GM19043 (cell line): ENCODE results near the gene LRRFIP1.

ENCODE experiments used
- ATAC-seq: cut with Tn5 transposase; IDR thresholded peaks from one replicate; pipeline ENCODE4 v1.9.1; 2021; ENCODE audit warnings: low read depth; ENCODE audit not compliant: unreplicated experiment

The LRRFIP1 gene

DNA sequence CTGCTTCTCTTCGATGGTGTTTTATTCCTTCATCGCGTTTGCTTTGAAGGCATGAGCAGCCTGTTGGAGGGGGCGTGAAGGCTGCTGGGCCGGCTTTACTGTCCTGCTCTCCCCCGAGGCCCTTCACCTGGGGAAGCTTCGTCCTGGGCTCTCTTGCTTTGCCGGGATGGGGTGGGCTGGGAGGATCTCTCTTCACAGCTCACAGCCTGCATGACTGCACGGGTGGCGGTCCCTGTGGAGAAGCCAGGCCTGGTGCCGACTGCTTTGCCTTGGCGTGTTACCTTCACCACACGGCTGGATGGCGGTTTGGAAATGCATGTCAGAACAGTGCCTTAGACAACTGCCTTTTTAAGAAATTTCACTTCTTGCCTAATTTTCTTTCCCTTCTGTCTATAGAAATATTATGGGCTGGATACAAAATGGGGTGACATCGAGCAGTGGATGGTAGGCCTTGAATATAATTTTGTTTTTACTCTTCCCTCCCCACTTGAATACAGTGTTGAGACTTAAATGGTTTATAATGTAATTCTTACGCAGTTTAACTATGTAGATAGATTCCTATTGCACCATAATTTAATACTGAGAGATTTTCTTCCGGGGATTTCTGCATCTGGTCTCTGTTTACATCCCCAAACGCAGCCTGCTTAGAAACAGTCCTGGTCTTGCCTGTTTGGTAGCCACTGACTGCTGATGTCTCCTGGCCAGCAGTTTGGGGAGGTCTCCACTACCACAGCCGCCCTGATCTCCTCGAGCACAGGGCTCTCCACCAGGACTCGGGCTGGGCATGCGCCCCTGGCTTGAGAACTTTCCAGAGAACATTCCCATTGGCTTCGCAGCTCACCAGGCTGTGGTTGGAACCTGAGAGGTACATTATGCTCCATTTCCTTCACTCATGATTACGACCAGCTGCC, 90.2 kb downstream of the LRRFIP1 start:
- ATAC-seq = no peak

DNA sequence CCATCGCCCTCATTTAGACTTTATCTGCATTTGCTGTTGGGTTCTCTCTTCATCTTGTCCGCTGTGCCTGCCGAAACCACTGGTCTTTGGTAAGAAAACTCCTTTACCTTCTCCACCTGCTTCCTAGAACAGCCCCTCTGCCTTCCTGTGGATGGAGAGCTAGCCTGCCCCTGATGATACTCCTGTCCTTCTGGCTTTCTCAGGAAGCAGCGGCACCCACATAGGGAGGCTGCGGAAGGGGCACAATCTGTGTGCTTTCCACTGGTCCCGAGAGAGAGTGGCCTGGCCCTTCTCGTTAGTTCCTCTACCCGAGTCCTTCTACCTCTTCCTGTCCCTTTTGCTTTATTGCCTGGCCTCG, 90.9 kb downstream of the LRRFIP1 start:
- no peak for ATAC-seq

DNA sequence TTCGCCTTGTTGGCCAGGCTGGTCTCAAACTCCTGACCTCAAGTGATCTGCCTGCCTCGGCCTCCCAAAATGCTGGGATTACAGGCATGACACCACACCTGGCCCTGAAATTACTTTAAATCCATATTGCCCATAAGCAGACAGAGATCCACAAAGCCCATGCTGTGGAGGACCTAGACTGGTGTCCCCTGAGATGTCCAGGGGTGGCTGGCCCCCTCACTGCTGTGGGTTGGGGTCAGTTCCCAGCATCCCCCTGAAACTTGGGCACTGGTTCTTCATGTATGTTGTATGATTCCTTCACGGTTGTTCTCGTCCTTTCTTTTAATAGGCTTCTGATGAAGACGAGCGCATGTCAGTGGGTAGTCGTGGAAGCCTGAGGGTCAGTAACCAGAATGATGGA, 93.1 kb downstream of the LRRFIP1 start:
- no peak for ATAC-seq

GRCh38 chr2:237720957-237721356, 93.6 kb downstream of the LRRFIP1 start:
- ATAC-seq = no peak

DNA sequence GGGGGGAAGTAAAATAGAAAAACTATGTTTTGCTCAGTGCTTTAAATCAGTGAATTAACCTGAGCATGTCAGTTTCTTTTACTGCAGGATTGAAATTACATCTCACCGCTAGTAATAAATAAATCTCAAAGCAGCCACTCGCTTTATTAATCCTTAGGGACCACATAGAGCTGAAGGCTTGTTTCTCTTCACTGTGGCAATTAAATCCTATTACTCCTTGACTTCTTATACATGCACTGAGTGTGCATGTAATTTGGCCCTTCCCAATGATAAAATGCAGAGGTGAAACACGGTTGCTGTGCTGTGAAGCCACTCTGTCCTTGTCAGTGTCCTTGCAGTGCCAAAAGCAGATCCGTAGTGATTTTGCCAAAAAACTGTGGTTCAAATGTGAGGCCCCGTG, 94.1 kb downstream of the LRRFIP1 start:
- no peak for ATAC-seq

GRCh38 chr2:237722616-237723015, 95.2 kb downstream of the LRRFIP1 start:
- no peak for ATAC-seq

- ATAC-seq = no peak
Measured at GRCh38 chr2:237723023-237723422, 95.6 kb downstream of the LRRFIP1 start.

GRCh38 chr2:237723602-237724001, 96.2 kb downstream of the LRRFIP1 start:
- no peak for ATAC-seq

DNA sequence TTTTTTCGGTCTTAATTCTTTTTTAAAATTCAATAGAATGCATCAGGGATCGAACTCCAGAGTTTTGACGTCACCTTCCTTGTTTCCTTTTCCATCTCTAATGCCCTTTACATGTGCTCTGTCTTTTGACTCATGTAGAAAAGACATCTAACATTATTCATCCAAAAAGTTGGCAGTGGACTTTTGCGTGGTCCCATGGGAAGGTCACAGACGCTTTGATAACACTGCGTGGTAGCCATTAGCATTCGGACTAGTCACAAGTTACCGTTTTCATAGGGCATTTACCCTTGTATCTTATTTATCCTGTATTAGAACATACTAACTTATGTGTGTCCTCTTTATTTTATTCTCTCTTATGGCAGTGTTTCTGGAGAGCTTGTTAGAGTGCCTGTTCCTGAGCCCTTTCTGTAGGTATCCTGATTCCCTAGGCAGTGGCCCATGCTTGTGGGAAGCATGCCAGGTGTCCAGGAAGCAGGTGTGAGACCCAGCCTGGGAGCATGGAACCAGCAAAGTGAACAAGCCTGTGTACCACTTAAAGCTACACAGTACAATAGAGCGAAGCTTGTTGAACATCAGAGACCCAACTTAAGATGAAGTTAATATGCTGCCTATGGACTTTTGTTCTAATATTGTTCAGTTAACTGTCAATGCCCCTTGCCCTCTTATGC, 97.6 kb downstream of the LRRFIP1 start:
- ATAC-seq = no peak

- ATAC-seq = no peak
Measured at GRCh38 chr2:237725661-237726060, 98.3 kb downstream of the LRRFIP1 start.

GRCh38 chr2:237726401-237726830, 99.0 kb downstream of the LRRFIP1 start:
- ATAC-seq = no peak

DNA sequence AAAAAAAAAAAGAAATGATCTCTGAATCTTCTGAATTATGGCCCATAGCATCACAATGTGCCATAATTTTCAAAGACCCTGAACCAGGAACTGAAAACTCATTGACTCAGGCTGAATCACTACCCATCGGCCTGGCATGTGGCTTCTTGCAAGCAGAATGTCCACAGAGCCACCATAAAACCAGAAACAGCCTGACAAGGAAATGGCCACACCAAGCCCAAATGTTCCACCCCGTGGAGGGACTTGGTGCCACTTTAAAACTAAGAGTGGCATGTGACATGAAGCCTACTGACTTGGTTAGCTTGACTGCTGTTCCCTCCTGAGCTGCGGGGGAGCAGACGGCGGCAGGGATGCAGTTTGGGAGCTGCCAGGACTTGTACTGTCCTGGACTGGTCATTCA, 100.0 kb downstream of the LRRFIP1 start:
- ATAC-seq = no peak

DNA sequence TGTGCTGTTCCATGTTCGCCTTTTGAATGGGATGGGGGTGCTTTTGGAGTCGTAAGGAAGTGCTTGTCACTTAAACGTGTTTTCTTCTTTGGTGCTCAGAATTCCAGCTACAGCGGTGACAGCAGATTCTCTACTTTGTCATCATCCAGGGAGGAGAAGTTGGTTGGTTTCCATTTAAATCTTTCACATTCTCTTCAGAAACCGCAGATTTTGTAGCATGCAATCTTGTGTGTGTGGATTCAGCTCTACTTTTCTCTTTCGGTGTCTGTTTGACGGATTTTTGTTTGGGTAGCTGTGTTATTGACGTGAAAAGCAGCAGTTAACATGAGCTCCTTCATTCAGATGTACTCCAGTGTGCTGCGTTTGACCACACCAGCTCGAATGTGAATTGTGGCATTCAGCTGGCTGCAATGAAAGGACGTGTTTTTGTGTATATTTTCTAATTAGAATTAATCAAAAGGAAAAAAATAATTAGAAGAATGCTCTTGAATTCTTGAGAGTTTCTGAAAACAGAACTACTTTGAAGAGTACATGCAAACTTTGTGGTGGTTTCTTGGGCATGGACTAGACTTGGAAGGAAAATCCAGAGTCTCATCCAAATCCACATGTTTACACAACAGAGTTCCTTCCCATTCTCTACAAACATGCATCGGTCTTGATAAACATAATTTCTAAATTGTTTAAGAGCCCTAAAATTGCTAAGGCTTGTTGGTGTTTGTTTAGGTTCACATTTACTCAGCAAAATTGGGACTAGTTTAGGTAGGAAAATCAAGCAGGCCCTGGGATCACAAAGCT, 102.5 kb downstream of the LRRFIP1 start:
- ATAC-seq = no peak

GRCh38 chr2:237731663-237732062, 104.3 kb downstream of the LRRFIP1 start:
- no peak for ATAC-seq

DNA sequence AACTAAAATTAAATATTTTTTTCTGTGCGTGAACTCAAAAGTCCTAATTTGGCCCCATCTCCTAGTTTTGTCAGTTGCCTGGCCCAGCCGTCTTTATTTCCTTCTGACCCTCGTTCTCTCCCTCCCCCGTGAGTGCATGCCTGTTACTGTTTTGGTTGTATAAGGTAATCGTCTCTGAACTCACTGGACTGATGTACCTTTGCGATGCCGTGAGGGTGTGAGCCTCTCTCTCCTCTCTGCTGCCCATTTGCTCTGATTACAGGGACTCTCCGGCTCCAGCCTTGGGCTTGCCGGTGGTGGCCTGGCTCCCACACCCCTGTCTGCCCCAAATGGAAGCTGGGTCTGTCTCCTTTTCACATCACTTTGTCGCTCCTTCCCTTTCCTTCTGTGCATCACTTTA, 104.7 kb downstream of the LRRFIP1 start:
- ATAC-seq = no peak

- no peak for ATAC-seq
Measured at GRCh38 chr2:237732790-237733381, 105.5 kb downstream of the LRRFIP1 start.

DNA sequence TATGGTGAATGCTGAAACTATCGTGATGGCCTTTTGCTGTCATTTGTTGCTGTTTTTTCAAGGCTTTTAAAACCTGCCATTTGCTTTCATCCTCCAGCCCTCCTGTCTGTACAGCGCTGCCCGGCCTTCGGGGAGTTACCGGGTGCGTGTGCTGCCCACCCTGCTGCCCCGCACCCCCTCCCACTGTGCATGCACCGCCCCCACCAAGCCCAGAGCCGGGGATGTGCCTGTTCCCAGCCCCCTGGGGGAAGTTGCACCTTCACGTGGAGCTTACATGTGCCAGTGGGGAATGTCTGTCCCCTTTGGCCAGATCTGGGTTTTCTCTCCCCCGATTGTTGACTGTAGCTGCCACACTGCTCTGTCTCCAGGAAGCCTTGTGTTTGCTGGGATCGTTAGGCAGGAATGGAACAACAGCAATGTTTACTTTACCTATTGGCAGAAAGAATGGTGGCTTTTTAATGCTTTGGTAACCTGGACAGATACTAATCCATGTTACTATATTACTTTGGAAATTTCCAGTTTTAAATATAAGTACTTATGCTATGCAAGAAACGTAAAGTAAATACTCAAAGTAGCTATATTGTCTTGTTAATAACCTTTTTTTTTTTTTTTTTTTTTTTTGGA, 106.4 kb downstream of the LRRFIP1 start:
- ATAC-seq = no peak

- ATAC-seq = no peak
Measured at GRCh38 chr2:237734905-237735623, 107.7 kb downstream of the LRRFIP1 start.

DNA sequence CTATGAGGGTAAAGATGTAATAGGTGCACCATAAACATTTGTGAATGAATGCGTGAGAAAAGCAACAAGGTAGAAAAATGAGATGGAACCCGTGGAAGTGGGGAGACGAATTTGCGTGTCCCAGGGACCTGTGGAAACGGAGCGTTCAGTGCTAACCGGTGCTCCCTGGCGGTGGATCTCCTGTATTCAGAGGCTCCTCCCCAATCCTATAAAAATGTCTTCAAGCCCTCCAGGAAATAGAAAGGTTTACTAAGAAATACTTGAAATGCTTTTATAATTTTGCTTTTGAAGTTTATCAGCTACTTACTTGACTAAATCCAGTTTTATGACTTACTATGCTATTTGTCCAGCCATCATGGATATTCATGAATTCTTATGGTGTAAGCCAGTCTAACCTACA, 108.4 kb downstream of the LRRFIP1 start:
- no peak for ATAC-seq

DNA sequence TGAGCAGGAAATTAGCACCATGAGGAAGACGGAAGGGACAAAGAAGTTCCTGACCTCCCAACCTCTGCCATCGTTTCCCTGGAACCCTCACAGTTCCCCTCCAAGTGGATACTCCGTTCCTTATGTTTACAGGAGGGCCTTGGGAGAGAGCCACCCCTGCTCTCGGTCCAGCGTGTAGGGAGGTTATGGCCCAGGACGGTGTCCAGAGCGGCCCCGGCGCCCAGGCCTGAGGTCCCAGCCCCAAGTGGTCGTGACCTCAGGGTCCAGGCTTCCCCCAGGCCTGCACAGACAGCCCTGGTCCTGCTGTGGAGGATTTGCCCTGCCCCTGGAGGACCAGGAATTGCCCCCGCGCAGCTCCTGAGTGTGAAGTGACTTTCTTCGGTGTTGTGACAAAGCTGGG, 109.4 kb downstream of the LRRFIP1 start:
- no peak for ATAC-seq
